ENCODE results near the gene LARGE1. TPM values are rescaled to one million over a fixed set of nuclear protein-coding genes. Genes with fewer than 3 reads are reported as not detected.

The LARGE1 gene
- total and polyA plus RNA-seq, 2 of the 13 experiments (the other 11 are each of a cell fraction or from before 2014, with no cell fraction given) = 8.4 to 11.0 TPM

- TF ChIP-seq, protein P1, sequence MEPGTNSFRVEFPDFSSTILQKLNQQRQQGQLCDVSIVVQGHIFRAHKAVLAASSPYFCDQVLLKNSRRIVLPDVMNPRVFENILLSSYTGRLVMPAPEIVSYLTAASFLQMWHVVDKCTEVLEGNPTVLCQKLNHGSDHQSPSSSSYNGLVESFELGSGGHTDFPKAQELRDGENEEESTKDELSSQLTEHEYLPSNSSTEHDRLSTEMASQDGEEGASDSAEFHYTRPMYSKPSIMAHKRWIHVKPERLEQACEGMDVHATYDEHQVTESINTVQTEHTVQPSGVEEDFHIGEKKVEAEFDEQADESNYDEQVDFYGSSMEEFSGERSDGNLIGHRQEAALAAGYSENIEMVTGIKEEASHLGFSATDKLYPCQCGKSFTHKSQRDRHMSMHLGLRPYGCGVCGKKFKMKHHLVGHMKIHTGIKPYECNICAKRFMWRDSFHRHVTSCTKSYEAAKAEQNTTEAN (CRISPR knock-in tag; conservative IDR thresholded peaks at IDR 0.05) = no peak
- no peak for TF ChIP-seq ZNF749 (CRISPR knock-in tag; IDR thresholded peaks at IDR 0.05; ENCODE audit: borderline replicate concordance)
- no peak for TF ChIP-seq PHF21A (CRISPR knock-in tag; IDR thresholded peaks at IDR 0.05)
- TF ChIP-seq KDM6A (CRISPR knock-in tag; IDR thresholded peaks at IDR 0.05; ENCODE audit: low read depth) = no peak
Measured at GRCh38 chr22:33786149-33786548, 134.1 kb downstream of the LARGE1 start (continued).

- H3K27ac ChIP-seq (ENCODE audit: extremely low read length, insufficient read depth, low read length) = no peak overlapping the region
- peaks cover 9% of the 10 kb centered on the region for H3K4me1 ChIP-seq (ENCODE audit: insufficient read depth, low read length)
- peaks cover 4% of the 10 kb centered on the region; the same call in 1 of the 2 replicates for H4K20me1 ChIP-seq (ENCODE audit: insufficient read depth, low read length)
- no peak overlapping the region for H3K9ac ChIP-seq (ENCODE audit: insufficient read depth, low read depth, low read length)
- no peaks in the 10 kb centered on the region for H3K79me2 ChIP-seq (ENCODE audit: insufficient read depth, low read length)
- in situ Hi-C loops (cut with HindIII; ENCODE audit: extremely low pct_ligation_motif_present, low pct_unique_long_range_greater_than_20kb) (no loop called here), intact Hi-C loops (cut with micrococcal nuclease; ENCODE audit: unreplicated experiment) (no loop called here)
- no peak overlapping the region for H3K4me3 ChIP-seq (replicated peaks in 1 of 3; ENCODE audit: insufficient read depth in 1 of 3, low read depth in 2 of 3, low read length in 3 of 3)
- peaks cover 24% of the 10 kb centered on the region for H3K9me3 ChIP-seq (ENCODE audit: low read length)
- H3K36me3 ChIP-seq (replicated peaks in 1 of 2; ENCODE audit: control insufficient read depth in 1 of 2, insufficient read depth in 2 of 2, low read length in 2 of 2) = no peaks in the 10 kb centered on the region
- no TSS peak for BruUV-seq (replicated peaks)
- DNase-seq (ENCODE audit: low spot score) (peak; percentile 8), ATAC-seq (no peak; the same call in 2 of the 3 replicates), FAIRE-seq (no peak)
- no peak overlapping the region for H3K4me2 ChIP-seq (ENCODE audit: low read depth, low read length)
- CTCF ChIA-PET (ENCODE audit: low intra/inter-chr PET ratio, low total read pairs) = no interaction called here
- no peaks in the 10 kb centered on the region for H3K27me3 ChIP-seq (ENCODE audit: control insufficient read depth in 1 of 2, insufficient read depth in 2 of 2, low read length in 2 of 2)
- POLR2A ChIA-PET = no interaction called here
- WGBS (ENCODE audit: low lambda C conversion rate) = 79% methylated on average over 5 of the region's 5 CpGs
- TF ChIP-seq SP4 (CRISPR knock-in tag; IDR thresholded peaks at IDR 0.05) (no peak), NFKB2 (CRISPR knock-in tag; IDR thresholded peaks at IDR 0.05; ENCODE audit: borderline replicate concordance) (no peak), ZNF12 (CRISPR knock-in tag; IDR thresholded peaks at IDR 0.05) (peak; percentile 15; the same call in 1 of the 2 replicates)
- no peak overlapping the region for H2AFZ ChIP-seq (ENCODE audit: low read length)
Measured at GRCh38 chr22:33785283-33785968, 134.8 kb downstream of the LARGE1 start.
